ENCODE results near the gene PARP11.

GRCh38 chr12:3913278-3913677 lies 40.1 kb upstream of the PARP11 start:
- TF ChIP-seq, protein P1, sequence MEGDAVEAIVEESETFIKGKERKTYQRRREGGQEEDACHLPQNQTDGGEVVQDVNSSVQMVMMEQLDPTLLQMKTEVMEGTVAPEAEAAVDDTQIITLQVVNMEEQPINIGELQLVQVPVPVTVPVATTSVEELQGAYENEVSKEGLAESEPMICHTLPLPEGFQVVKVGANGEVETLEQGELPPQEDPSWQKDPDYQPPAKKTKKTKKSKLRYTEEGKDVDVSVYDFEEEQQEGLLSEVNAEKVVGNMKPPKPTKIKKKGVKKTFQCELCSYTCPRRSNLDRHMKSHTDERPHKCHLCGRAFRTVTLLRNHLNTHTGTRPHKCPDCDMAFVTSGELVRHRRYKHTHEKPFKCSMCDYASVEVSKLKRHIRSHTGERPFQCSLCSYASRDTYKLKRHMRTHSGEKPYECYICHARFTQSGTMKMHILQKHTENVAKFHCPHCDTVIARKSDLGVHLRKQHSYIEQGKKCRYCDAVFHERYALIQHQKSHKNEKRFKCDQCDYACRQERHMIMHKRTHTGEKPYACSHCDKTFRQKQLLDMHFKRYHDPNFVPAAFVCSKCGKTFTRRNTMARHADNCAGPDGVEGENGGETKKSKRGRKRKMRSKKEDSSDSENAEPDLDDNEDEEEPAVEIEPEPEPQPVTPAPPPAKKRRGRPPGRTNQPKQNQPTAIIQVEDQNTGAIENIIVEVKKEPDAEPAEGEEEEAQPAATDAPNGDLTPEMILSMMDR (IDR thresholded peaks at IDR 0.05) = no peak
- no peak for TF ChIP-seq POLR2A (IDR thresholded peaks at IDR 0.05)
